ENCODE measurements around the gene UBE2D2. TPM values are rescaled to one million over a fixed set of nuclear protein-coding genes. Genes with fewer than 3 reads are reported as not detected.
A peak's percentile ranks its signal among the peaks of the same experiment; 100 is the strongest.

The UBE2D2 gene
- polyA plus RNA-seq, 1 donor from 2014 or later: 118 TPM

DNA sequence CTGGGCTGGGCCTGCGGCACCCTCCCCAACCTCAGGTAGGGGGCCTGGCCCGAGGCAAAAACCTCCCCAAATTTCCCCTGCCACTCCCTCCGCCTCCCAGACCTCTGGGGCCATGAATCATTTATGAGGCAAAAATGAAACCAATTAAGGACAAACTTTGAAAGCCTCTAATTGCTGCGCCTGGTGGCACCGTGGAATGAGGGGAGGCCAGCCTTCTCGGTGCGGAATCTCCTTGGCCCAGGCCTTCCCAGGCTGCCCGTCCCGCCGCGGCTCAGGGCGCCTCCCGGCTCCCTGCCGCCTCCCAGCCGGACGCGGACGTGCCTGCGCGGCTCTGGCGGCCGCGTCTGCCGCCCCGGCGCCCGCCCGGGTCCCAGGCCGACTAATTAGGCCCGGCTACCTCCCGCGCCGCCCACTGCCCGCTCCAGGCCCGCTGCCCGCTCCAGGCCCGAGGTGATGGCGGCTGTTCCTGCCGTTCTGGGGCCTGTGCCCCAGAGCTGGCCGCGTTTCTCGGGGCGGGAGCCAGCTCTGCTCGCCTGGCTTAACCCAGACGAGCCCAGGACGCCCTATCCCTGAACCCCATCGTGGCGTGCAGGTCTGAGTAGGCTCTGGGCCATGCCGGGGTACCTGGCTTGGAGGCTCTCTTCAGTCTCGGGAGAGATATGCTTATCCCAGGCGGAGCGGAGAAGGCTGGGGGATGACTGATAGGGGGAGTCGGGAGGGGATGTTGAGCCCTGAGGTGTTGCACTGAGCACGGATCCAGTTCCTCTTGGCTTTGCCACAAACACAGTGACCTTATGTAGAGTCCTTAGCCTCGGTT is 107.1 kb downstream of the UBE2D2 start:
- no peaks in the 10 kb centered on the region for H3K9me2 ChIP-seq (ENCODE audit: insufficient read depth, low read length)
- peak overlapping the region; percentile 9 for H3K9ac ChIP-seq (ENCODE audit: low read length)
- H2AFZ ChIP-seq (ENCODE audit: low read depth, low read length): no peak overlapping the region
- H3K4me3 ChIP-seq (ENCODE audit: low read length): no peak overlapping the region
- H3K4me2 ChIP-seq (ENCODE audit: low read length): no peak overlapping the region
- no peaks in the 10 kb centered on the region for H4K20me1 ChIP-seq (ENCODE audit: insufficient read depth)
- no peaks in the 10 kb centered on the region for H3F3A ChIP-seq (ENCODE audit: insufficient read depth, low read length, poor library complexity, severe bottlenecking)
- no peaks in the 10 kb centered on the region for H3K9me3 ChIP-seq (ENCODE audit: low read length)
- no peaks in the 10 kb centered on the region for H3K36me3 ChIP-seq (ENCODE audit: insufficient read depth, low read length)
- TF ChIP-seq MXI1 (conservative IDR thresholded peaks at IDR 0.05; ENCODE audit: poor library complexity, severe bottlenecking) (no peak), EZH2 (IDR thresholded peaks at IDR 0.05; ENCODE audit: borderline replicate concordance, insufficient read depth, low read length, poor library complexity, severe bottlenecking) (no peak), SMC3 (conservative IDR thresholded peaks at IDR 0.05; ENCODE audit: poor library complexity) (no peak), TAF1 (IDR thresholded peaks at IDR 0.05; ENCODE audit: low read depth) (no peak), RAD21 (conservative IDR thresholded peaks at IDR 0.05) (no peak), POLR2AphosphoS5 (IDR thresholded peaks at IDR 0.05) (no peak), EP300 (conservative IDR thresholded peaks at IDR 0.05; ENCODE audit: poor library complexity, severe bottlenecking) (no peak)
- TF ChIP-seq, protein P1, sequence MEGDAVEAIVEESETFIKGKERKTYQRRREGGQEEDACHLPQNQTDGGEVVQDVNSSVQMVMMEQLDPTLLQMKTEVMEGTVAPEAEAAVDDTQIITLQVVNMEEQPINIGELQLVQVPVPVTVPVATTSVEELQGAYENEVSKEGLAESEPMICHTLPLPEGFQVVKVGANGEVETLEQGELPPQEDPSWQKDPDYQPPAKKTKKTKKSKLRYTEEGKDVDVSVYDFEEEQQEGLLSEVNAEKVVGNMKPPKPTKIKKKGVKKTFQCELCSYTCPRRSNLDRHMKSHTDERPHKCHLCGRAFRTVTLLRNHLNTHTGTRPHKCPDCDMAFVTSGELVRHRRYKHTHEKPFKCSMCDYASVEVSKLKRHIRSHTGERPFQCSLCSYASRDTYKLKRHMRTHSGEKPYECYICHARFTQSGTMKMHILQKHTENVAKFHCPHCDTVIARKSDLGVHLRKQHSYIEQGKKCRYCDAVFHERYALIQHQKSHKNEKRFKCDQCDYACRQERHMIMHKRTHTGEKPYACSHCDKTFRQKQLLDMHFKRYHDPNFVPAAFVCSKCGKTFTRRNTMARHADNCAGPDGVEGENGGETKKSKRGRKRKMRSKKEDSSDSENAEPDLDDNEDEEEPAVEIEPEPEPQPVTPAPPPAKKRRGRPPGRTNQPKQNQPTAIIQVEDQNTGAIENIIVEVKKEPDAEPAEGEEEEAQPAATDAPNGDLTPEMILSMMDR (IDR thresholded peaks at IDR 0.05; ENCODE audit: poor library complexity, severe bottlenecking): no peak
- TF ChIP-seq, protein P2, sequence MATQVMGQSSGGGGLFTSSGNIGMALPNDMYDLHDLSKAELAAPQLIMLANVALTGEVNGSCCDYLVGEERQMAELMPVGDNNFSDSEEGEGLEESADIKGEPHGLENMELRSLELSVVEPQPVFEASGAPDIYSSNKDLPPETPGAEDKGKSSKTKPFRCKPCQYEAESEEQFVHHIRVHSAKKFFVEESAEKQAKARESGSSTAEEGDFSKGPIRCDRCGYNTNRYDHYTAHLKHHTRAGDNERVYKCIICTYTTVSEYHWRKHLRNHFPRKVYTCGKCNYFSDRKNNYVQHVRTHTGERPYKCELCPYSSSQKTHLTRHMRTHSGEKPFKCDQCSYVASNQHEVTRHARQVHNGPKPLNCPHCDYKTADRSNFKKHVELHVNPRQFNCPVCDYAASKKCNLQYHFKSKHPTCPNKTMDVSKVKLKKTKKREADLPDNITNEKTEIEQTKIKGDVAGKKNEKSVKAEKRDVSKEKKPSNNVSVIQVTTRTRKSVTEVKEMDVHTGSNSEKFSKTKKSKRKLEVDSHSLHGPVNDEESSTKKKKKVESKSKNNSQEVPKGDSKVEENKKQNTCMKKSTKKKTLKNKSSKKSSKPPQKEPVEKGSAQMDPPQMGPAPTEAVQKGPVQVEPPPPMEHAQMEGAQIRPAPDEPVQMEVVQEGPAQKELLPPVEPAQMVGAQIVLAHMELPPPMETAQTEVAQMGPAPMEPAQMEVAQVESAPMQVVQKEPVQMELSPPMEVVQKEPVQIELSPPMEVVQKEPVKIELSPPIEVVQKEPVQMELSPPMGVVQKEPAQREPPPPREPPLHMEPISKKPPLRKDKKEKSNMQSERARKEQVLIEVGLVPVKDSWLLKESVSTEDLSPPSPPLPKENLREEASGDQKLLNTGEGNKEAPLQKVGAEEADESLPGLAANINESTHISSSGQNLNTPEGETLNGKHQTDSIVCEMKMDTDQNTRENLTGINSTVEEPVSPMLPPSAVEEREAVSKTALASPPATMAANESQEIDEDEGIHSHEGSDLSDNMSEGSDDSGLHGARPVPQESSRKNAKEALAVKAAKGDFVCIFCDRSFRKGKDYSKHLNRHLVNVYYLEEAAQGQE (IDR thresholded peaks at IDR 0.05; ENCODE audit: borderline replicate concordance): no peak
- no peak overlapping the region for H3K27ac ChIP-seq (ENCODE audit: low read length)
- no peaks in the 10 kb centered on the region for H3K27me3 ChIP-seq (ENCODE audit: insufficient read depth, low read depth, low read length)
- H3K79me2 ChIP-seq (replicated peaks; ENCODE audit: insufficient read depth, low read length): peaks cover 20% of the 10 kb centered on the region

DNA sequence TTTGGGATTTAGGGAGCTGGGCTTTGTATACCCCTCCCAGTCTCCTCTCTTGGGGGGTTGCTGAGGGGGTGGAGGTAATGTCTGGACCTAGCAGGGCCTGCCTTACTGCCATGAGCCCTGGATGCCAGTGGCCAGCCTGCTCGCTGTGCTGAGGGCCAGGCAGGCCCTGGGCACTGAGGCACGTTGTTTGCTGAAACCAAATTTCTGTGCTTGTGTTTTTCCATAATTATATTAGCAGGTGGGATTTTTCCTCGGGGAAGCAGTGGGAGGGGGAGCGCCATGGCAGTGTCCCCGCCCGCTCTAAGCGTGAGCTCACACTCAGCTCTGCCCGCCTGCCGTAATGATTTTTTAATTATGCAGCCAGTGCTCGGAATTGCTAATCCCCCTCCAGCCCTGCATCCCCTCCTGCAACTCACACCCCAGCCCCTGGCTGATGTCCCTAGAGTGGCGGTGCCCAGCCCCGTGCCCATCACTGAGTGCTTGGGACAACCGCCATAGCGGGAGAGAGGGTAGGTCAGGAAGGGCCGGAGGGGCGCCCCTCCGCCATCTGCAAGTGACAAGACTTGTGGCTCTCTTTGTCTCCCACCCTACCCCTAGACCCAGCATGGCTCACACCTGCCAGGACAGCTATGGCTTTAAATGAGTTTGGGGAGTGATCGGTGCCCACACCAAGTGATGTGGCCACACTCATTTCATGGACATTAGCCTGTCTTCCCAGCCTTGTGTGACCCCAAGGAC is 108.0 kb downstream of the UBE2D2 start:
- H3K9ac ChIP-seq (ENCODE audit: low read length): peak overlapping the region; percentile 26
- no peaks in the 10 kb centered on the region for H4K20me1 ChIP-seq (ENCODE audit: insufficient read depth)
- no peak overlapping the region for H3K27ac ChIP-seq (ENCODE audit: low read length)
- peaks cover 17% of the 10 kb centered on the region for H3K79me2 ChIP-seq (replicated peaks; ENCODE audit: insufficient read depth, low read length)
- no peaks in the 10 kb centered on the region for H3F3A ChIP-seq (ENCODE audit: insufficient read depth, low read length, poor library complexity, severe bottlenecking)
- H3K27me3 ChIP-seq (ENCODE audit: insufficient read depth, low read depth, low read length): no peaks in the 10 kb centered on the region
- no peaks in the 10 kb centered on the region for H3K9me3 ChIP-seq (ENCODE audit: low read length)
- H3K4me2 ChIP-seq (ENCODE audit: low read length): no peak overlapping the region
- no peaks in the 10 kb centered on the region for H3K36me3 ChIP-seq (ENCODE audit: insufficient read depth, low read length)
- no peak overlapping the region for H2AFZ ChIP-seq (ENCODE audit: low read depth, low read length)
- TF ChIP-seq, protein P1 (IDR thresholded peaks at IDR 0.05; ENCODE audit: poor library complexity, severe bottlenecking): no peak
- TF ChIP-seq RAD21 (conservative IDR thresholded peaks at IDR 0.05) (no peak), EP300 (conservative IDR thresholded peaks at IDR 0.05; ENCODE audit: poor library complexity, severe bottlenecking) (no peak), POLR2AphosphoS5 (IDR thresholded peaks at IDR 0.05) (no peak), EZH2 (IDR thresholded peaks at IDR 0.05; ENCODE audit: borderline replicate concordance, insufficient read depth, low read length, poor library complexity, severe bottlenecking) (no peak), MXI1 (conservative IDR thresholded peaks at IDR 0.05; ENCODE audit: poor library complexity, severe bottlenecking) (no peak), TAF1 (IDR thresholded peaks at IDR 0.05; ENCODE audit: low read depth) (no peak)
- TF ChIP-seq, protein P2 (IDR thresholded peaks at IDR 0.05; ENCODE audit: borderline replicate concordance): no peak
- no peaks in the 10 kb centered on the region for H3K9me2 ChIP-seq (ENCODE audit: insufficient read depth, low read length)
- no peak overlapping the region for H3K4me3 ChIP-seq (ENCODE audit: low read length)
